Activated CD8-positive, alpha-beta memory T cell treated with anti-CD3 and anti-CD28 coated beads, Interleukin-2, amount 10 ng/mL, durations not matched to agents 7 days and 5 days (primary cell): ENCODE results near the gene DNMT3L. TPM values are rescaled to one million over a fixed set of nuclear protein-coding genes. Genes with fewer than 3 reads are reported as not detected.
A peak's percentile ranks its signal among the peaks of the same experiment; 100 is the strongest.
"Not testable (repeated sequence)": the region's sequence is repeated elsewhere in the genome, so short reads cannot be mapped to it uniquely, and the experiment has no call there.

Experiments used
- ATAC-seq: fragments of 150-1000 bp; cut with Tn5 transposase; one replicate; pipeline ENCODE4 v1.10.0; 2021; ENCODE audit warnings: moderate library complexity
- CTCF ChIA-PET: fragments of 350-600 bp; sonication (Branson Sonifier 250); formaldehyde crosslinking; loops from one replicate; lab custom pipeline; 2021; ENCODE audit warnings: antibody characterized with exemption; lab: Charles Lee
- DNase-seq: peaks from one replicate; pipeline ENCODE4 v3.0.0-alpha.2; 2020
- H3K27ac Mint-ChIP-seq: one replicate; pipeline ENCODE4 v1.8.0; 2021; ENCODE audit warnings: mild to moderate bottlenecking, mixed read lengths
- H3K27me3 Mint-ChIP-seq: one replicate; pipeline ENCODE4 v1.8.0; 2021; ENCODE audit warnings: mixed read lengths
- H3K36me3 Mint-ChIP-seq: one replicate; pipeline ENCODE4 v1.8.0; 2021; ENCODE audit warnings: mild to moderate bottlenecking, mixed read lengths
- H3K4me1 Mint-ChIP-seq: one replicate; pipeline ENCODE4 v1.8.0; 2021; ENCODE audit warnings: mixed read lengths
- H3K4me3 Mint-ChIP-seq: one replicate; pipeline ENCODE4 v1.8.0; 2021; ENCODE audit warnings: mild to moderate bottlenecking, moderate library complexity, mixed read lengths
- H3K9me3 Mint-ChIP-seq: one replicate; pipeline ENCODE4 v1.8.0; 2022; ENCODE audit warnings: low read depth, mixed read lengths
- total RNA-seq, 2 experiments: library from RNA; stranded (reverse); gene quantifications; one replicate each; pipeline ENCODE4 v1.2.3, GENCODE V29; 2021

DNMT3L gene
- total RNA-seq, 2 experiments from 2014 or later: not detected

DNA sequence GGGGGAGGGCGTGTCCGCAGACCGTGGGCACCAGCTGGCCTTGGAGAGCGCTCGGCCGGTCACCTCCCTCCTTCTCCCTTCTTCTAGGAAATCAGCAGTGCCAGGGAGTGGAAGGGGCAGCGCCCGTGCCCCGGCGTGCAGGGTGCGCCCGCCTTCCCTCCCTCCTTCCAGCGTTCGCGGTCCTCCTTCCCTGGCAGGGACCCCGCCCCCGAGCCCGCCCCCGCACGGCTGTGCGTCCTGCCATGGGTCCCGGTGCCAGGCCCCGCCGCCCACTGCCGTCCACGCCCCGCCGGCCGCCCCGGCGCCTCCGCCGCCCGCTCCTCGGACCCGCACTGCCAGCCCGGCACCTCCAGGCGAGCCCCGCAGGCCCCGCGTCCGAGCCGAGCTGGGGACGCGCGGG is 21.3 kb downstream of the DNMT3L start:
- H3K27ac Mint-ChIP-seq, H3K4me1 Mint-ChIP-seq, DNase-seq, H3K4me3 Mint-ChIP-seq, CTCF ChIA-PET, H3K9me3 Mint-ChIP-seq, H3K36me3 Mint-ChIP-seq, H3K27me3 Mint-ChIP-seq: not testable (repeated sequence)
- ATAC-seq: peak; percentile 9

GRCh38 chr21:44229561-44229960 is 32.1 kb downstream of the DNMT3L start:
- CTCF ChIA-PET, ATAC-seq, H3K27me3 Mint-ChIP-seq: not testable (repeated sequence)

GRCh38 chr21:44228109-44228508 is 33.6 kb downstream of the DNMT3L start:
- H3K27me3 Mint-ChIP-seq, H3K9me3 Mint-ChIP-seq, CTCF ChIA-PET, H3K36me3 Mint-ChIP-seq, H3K4me3 Mint-ChIP-seq, ATAC-seq, H3K27ac Mint-ChIP-seq, H3K4me1 Mint-ChIP-seq, DNase-seq: not testable (repeated sequence)

More at GRCh38 chr21:44229561-44229960, 32.1 kb downstream of the DNMT3L start:
- not testable (repeated sequence) for H3K4me1 Mint-ChIP-seq, H3K36me3 Mint-ChIP-seq, DNase-seq, H3K27ac Mint-ChIP-seq, H3K4me3 Mint-ChIP-seq, H3K9me3 Mint-ChIP-seq

DNA sequence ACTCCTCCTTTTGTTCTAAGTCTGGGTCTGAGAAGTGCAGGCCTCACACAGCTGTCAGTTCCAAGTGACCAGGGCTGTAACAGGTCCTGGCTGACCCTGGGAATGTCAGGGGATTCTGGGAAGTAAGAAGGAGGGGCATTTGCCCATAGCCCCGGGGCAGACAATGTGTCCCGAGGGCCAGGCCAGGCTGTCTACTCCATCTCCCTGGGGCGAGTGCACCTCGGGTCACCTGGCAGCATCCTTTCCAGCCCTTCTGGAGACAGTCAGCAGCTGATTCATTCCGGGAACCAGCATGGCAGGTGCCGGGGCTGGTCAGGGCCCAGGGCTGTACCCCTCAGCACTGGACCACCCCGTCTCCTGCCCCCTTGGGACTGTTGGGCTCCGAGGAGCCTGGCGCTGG is 34.1 kb downstream of the DNMT3L start:
- H3K27me3 Mint-ChIP-seq, CTCF ChIA-PET, H3K4me3 Mint-ChIP-seq, DNase-seq, ATAC-seq, H3K36me3 Mint-ChIP-seq, H3K9me3 Mint-ChIP-seq, H3K4me1 Mint-ChIP-seq, H3K27ac Mint-ChIP-seq: not testable (repeated sequence)

DNA sequence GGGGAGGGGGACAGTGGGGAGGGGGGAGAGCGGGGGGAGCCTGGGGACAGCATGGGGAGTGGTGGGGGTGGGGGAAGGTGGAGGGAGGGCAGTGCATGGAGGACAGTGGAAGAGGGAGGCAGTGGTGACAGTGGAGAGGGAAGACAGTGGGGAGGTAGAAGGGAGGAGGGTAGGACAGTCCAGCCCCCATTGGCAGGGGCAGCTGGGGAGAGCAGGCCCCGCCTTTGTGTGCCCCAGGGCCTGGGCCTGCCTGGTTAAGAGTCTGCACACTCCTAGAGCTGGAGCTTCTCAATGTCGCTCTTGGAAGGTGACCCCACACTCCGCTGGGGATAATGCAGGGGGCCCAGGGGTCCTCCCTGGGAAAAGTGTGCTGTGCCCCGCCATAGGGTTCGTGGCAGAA is 36.1 kb downstream of the DNMT3L start:
- ATAC-seq, CTCF ChIA-PET, H3K4me3 Mint-ChIP-seq, DNase-seq, H3K27ac Mint-ChIP-seq, H3K36me3 Mint-ChIP-seq, H3K9me3 Mint-ChIP-seq, H3K27me3 Mint-ChIP-seq, H3K4me1 Mint-ChIP-seq: not testable (repeated sequence)

GRCh38 chr21:44223334-44223733 is 38.4 kb downstream of the DNMT3L start:
- H3K4me3 Mint-ChIP-seq, H3K27ac Mint-ChIP-seq, CTCF ChIA-PET, DNase-seq, ATAC-seq, H3K27me3 Mint-ChIP-seq, H3K9me3 Mint-ChIP-seq, H3K4me1 Mint-ChIP-seq, H3K36me3 Mint-ChIP-seq: not testable (repeated sequence)

- H3K27me3 Mint-ChIP-seq: not testable (repeated sequence)
- peak; percentile 64 for ATAC-seq
Observed at GRCh38 chr21:44220674-44221073, 41.0 kb downstream of the DNMT3L start.

GRCh38 chr21:44218461-44218860 is 43.2 kb downstream of the DNMT3L start:
- peak; percentile 36 for ATAC-seq
- H3K4me3 Mint-ChIP-seq, H3K36me3 Mint-ChIP-seq, H3K27me3 Mint-ChIP-seq, DNase-seq, H3K27ac Mint-ChIP-seq, CTCF ChIA-PET, H3K4me1 Mint-ChIP-seq, H3K9me3 Mint-ChIP-seq: not testable (repeated sequence)

More at GRCh38 chr21:44220674-44221073, 41.0 kb downstream of the DNMT3L start:
- H3K4me1 Mint-ChIP-seq, H3K36me3 Mint-ChIP-seq, H3K9me3 Mint-ChIP-seq, DNase-seq, CTCF ChIA-PET, H3K4me3 Mint-ChIP-seq, H3K27ac Mint-ChIP-seq: not testable (repeated sequence)

- ATAC-seq, H3K9me3 Mint-ChIP-seq, H3K4me3 Mint-ChIP-seq, H3K36me3 Mint-ChIP-seq, H3K27ac Mint-ChIP-seq, DNase-seq, CTCF ChIA-PET, H3K4me1 Mint-ChIP-seq, H3K27me3 Mint-ChIP-seq: not testable (repeated sequence)
Observed at GRCh38 chr21:44211978-44212377, 49.7 kb downstream of the DNMT3L start.

DNA sequence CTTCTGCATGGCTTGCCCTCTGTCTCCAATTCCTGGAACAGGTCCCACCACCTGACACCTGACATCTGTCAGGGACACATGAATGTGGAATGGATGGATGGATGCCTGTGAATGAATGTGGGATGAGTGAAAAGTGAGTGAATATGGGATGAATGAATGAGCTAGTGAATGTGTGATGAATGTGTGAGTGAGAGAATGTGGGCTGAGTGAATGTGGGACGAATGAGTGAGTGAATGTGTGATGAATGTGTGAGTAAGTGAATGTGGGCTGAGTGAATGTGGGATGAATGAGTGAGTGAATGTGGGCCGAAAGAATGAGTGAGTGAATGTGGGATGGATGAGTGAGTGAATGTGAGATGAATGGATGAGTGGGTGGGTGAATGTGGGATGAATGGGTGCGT is 50.1 kb downstream of the DNMT3L start:
- H3K4me3 Mint-ChIP-seq, H3K27ac Mint-ChIP-seq, ATAC-seq, H3K36me3 Mint-ChIP-seq, H3K4me1 Mint-ChIP-seq, H3K9me3 Mint-ChIP-seq, CTCF ChIA-PET, H3K27me3 Mint-ChIP-seq, DNase-seq: not testable (repeated sequence)

DNA sequence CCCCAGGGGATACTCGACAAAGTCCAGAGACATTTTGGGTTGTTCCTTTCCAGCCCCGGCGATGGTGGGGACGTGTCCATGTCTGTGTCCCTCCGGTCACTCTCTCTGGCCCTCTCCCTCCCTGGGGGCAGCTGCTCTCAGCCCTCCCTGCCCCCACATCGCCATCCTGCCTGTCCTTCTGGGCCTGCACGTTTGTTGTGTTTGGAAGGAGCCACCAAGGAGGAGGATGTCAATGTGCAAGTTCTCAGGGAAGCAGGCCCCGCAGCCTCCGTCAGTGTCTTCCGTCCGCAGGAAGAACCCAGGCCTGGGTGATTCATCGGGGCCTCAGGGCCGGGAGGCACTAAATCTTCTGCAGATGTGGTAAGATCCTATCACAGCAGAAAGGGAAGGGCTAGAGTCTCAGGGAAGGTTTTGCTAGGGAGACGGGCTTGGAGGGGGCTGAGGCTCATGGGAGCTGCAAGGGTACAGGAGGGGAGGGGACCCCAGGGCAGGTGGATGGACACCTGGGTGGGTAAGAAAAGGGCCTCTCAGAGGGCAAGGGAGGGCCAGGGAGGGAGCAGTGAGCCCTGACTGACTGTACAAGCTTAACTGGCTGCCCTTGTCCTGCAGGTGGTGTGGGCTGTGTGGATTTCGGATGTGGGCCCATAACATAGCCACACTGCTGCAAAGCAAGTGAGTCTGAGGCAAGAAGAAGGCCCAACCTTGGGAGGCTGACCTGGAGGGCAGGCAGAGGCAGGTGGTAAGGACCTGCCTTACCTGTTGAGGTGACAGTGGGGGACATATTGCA is 53.6 kb downstream of the DNMT3L start:
- DNase-seq, H3K9me3 Mint-ChIP-seq, H3K4me1 Mint-ChIP-seq, ATAC-seq, CTCF ChIA-PET, H3K36me3 Mint-ChIP-seq, H3K4me3 Mint-ChIP-seq, H3K27me3 Mint-ChIP-seq, H3K27ac Mint-ChIP-seq: not testable (repeated sequence)

- DNase-seq, H3K9me3 Mint-ChIP-seq, H3K4me1 Mint-ChIP-seq, H3K4me3 Mint-ChIP-seq, H3K27ac Mint-ChIP-seq, H3K27me3 Mint-ChIP-seq, CTCF ChIA-PET, H3K36me3 Mint-ChIP-seq: not testable (repeated sequence)
- ATAC-seq: peak; percentile 87
Observed at GRCh38 chr21:44206698-44207676, 54.7 kb downstream of the DNMT3L start.

- DNase-seq, H3K36me3 Mint-ChIP-seq, ATAC-seq, H3K4me1 Mint-ChIP-seq, H3K27ac Mint-ChIP-seq, H3K9me3 Mint-ChIP-seq, H3K27me3 Mint-ChIP-seq, CTCF ChIA-PET, H3K4me3 Mint-ChIP-seq: not testable (repeated sequence)
Observed at GRCh38 chr21:44206187-44206586, 55.5 kb downstream of the DNMT3L start.
